Measurements from ENCODE around the gene NELFB. TPM values are rescaled to one million over a fixed set of nuclear protein-coding genes. Genes with fewer than 3 reads are reported as not detected.

NELFB gene
- total RNA-seq, 1 experiment from 2014 or later = 40.5 TPM

GRCh38 chr9:137269231-137269772 lies 14.2 kb downstream of the NELFB start:
- no peak overlapping the region for H3K4me3 Mint-ChIP-seq (ENCODE audit: unreplicated experiment)
- BruUV-seq (replicated peaks) = no TSS peak
- ChIA-PET POLR2A (interaction anchor here (1.4 kb wide), 1 partner anchor 27 kb away, joined by 4 read pairs; no protein-coding TSS in a partner anchor), CTCF (no interaction called here)
- peak; percentile 61 for DNase-seq (ENCODE audit: unreplicated experiment)
- H3K4me1 Mint-ChIP-seq (ENCODE audit: insufficient read depth, unreplicated experiment) = peaks cover 14% of the 10 kb centered on the region
- H3K27me3 Mint-ChIP-seq (ENCODE audit: insufficient read depth, unreplicated experiment) = no peaks in the 10 kb centered on the region
- peaks cover 42% of the 10 kb centered on the region for H3K36me3 Mint-ChIP-seq (ENCODE audit: insufficient read depth, unreplicated experiment)
- intact Hi-C loops (cut with micrococcal nuclease) = no loop called here
- no peak overlapping the region for H3K27ac Mint-ChIP-seq (ENCODE audit: low read depth, unreplicated experiment)
- H3K9me3 Mint-ChIP-seq (ENCODE audit: unreplicated experiment) = no peaks in the 10 kb centered on the region
- no peak for TF ChIP-seq CTCF (IDR thresholded peaks at IDR 0.05; ENCODE audit: unreplicated experiment)

- Mint-ChIP-seq H3K36me3 (ENCODE audit: insufficient read depth, unreplicated experiment) (peaks cover 29% of the 10 kb centered on the region), H3K4me3 (ENCODE audit: unreplicated experiment) (no peak overlapping the region), H3K4me1 (ENCODE audit: insufficient read depth, unreplicated experiment) (peaks cover 20% of the 10 kb centered on the region), H3K9me3 (ENCODE audit: unreplicated experiment) (no peaks in the 10 kb centered on the region), H3K27ac (ENCODE audit: low read depth, unreplicated experiment) (no peak overlapping the region), H3K27me3 (ENCODE audit: insufficient read depth, unreplicated experiment) (no peaks in the 10 kb centered on the region)
- intact Hi-C loops (cut with micrococcal nuclease) = no loop called here
- TF ChIP-seq CTCF (IDR thresholded peaks at IDR 0.05; ENCODE audit: unreplicated experiment) = no peak
- no peak for DNase-seq (ENCODE audit: unreplicated experiment)
- no TSS peak for BruUV-seq (replicated peaks)
- ChIA-PET CTCF (no interaction called here), POLR2A (interaction anchor here (0.6 kb wide), 2 partner anchors 8 to 813 kb away, joined by 3 read pairs; no protein-coding TSS in a partner anchor)
These were observed 16.0 kb downstream of the NELFB start for GRCh38 chr9:137270929-137271695.

GRCh38 chr9:137271696-137272076 lies 16.6 kb downstream of the NELFB start:
- Mint-ChIP-seq H3K36me3 (ENCODE audit: insufficient read depth, unreplicated experiment) (peaks cover 29% of the 10 kb centered on the region), H3K4me3 (ENCODE audit: unreplicated experiment) (no peak overlapping the region), H3K9me3 (ENCODE audit: unreplicated experiment) (no peaks in the 10 kb centered on the region), H3K27me3 (ENCODE audit: insufficient read depth, unreplicated experiment) (no peaks in the 10 kb centered on the region), H3K4me1 (ENCODE audit: insufficient read depth, unreplicated experiment) (peaks cover 21% of the 10 kb centered on the region), H3K27ac (ENCODE audit: low read depth, unreplicated experiment) (no peak overlapping the region)
- POLR2A ChIA-PET = interaction anchor here (0.6 kb wide), 2 partner anchors 9 to 813 kb away, joined by 3 read pairs; no protein-coding TSS in a partner anchor
- intact Hi-C loops (cut with micrococcal nuclease) = no loop called here
- CTCF ChIA-PET = no interaction called here
- no peak for TF ChIP-seq CTCF (IDR thresholded peaks at IDR 0.05; ENCODE audit: unreplicated experiment)
- no peak for DNase-seq (ENCODE audit: unreplicated experiment)
- no TSS peak for BruUV-seq (replicated peaks)

GRCh38 chr9:137272241-137273094 lies 17.3 kb downstream of the NELFB start:
- TF ChIP-seq CTCF (IDR thresholded peaks at IDR 0.05; ENCODE audit: unreplicated experiment) = no peak
- Mint-ChIP-seq H3K36me3 (ENCODE audit: insufficient read depth, unreplicated experiment) (peaks cover 29% of the 10 kb centered on the region), H3K9me3 (ENCODE audit: unreplicated experiment) (no peaks in the 10 kb centered on the region), H3K4me3 (ENCODE audit: unreplicated experiment) (no peak overlapping the region), H3K27me3 (ENCODE audit: insufficient read depth, unreplicated experiment) (no peaks in the 10 kb centered on the region), H3K27ac (ENCODE audit: low read depth, unreplicated experiment) (no peak overlapping the region), H3K4me1 (ENCODE audit: insufficient read depth, unreplicated experiment) (peaks cover 29% of the 10 kb centered on the region)
- DNase-seq (ENCODE audit: unreplicated experiment) = no peak
- BruUV-seq (replicated peaks) = no TSS peak
- CTCF ChIA-PET = interaction anchor here (0.8 kb wide), 1 partner anchor 11 kb away, joined by 3 read pairs; no protein-coding TSS in a partner anchor
- POLR2A ChIA-PET = interaction anchor here (0.6 to 1.3 kb wide), 3 partner anchors 9 to 32 kb away, joined by 3 to 6 read pairs (median 3); partner anchors contain the start of genes NELFB and TUBB4B
- intact Hi-C loops (cut with micrococcal nuclease) = no loop called here
